ENCODE measurements around the gene L1CAM. TPM values are rescaled to one million over a fixed set of nuclear protein-coding genes. Genes with fewer than 3 reads are reported as not detected.
A peak's percentile ranks its signal among the peaks of the same experiment; 100 is the strongest.

Gene L1CAM
- total and polyA plus RNA-seq, 9 of the 15 experiments (the other 6 are each of a cell fraction or from before 2014, with no cell fraction given), result 0.09 to 0.86 (median 0.26) TPM; not detected in 3

- no peaks in the 10 kb centered on the region for H3K9me1 ChIP-seq (ENCODE audit: control insufficient read depth, insufficient read depth, low read length)
- no peak overlapping the region for H3K9ac ChIP-seq (ENCODE audit: insufficient read depth in 1 of 2, low read depth in 2 of 2, low read length in 2 of 2)
- CTCF ChIA-PET (ENCODE audit: low intra/inter-chr PET ratio), result no interaction called here
- WGBS (ENCODE audit: insufficient coverage, low coverage, missing lambda C conversion rate), result 100% methylated on average over 4 of the region's 22 CpGs
- peaks cover 5% of the 10 kb centered on the region; the same call in 1 of the 2 replicates for H4K20me1 ChIP-seq (replicated peaks; ENCODE audit: control insufficient read depth, insufficient read depth, low read length)
- no peaks in the 10 kb centered on the region for H3K79me2 ChIP-seq (ENCODE audit: control insufficient read depth, insufficient read depth, low read length)
- no peak for FAIRE-seq
- H3K36me3 ChIP-seq (ENCODE audit: control insufficient read depth, insufficient read depth, low read length), result peaks cover 18% of the 10 kb centered on the region; the same call in 2 of the 3 replicates
- POLR2A ChIA-PET, result interaction anchor here (0.6 to 1.2 kb wide), 2 partner anchors 15 to 32 kb away, joined by 3 read pairs; no protein-coding TSS in a partner anchor
- H3K9me3 ChIP-seq (replicated peaks; ENCODE audit: control insufficient read depth, insufficient read depth, low read depth, low read length), result no peaks in the 10 kb centered on the region
- no peak overlapping the region for H3K27ac ChIP-seq (ENCODE audit: extremely low read depth, low read depth, low read length)
- H3K4me1 ChIP-seq (replicated peaks in 1 of 2; ENCODE audit: control insufficient read depth in 2 of 2, insufficient read depth in 2 of 2, low read length in 2 of 2), result peaks cover 0 to 54% of the 10 kb centered on the region in 2 experiments; a peak in 3 of 5 replicates
- no peaks in the 10 kb centered on the region for H3K27me3 ChIP-seq (ENCODE audit: control insufficient read depth in 2 of 2, insufficient read depth in 2 of 2, low read length in 2 of 2)
- no peak for DNase-seq (ENCODE audit: extremely low read depth in 1 of 4, low spot score in 3 of 4)
- BruUV-seq (replicated peaks), result no TSS peak
- in situ Hi-C loops (cut with MboI) (no loop called here), intact Hi-C loops (cut with micrococcal nuclease) (no loop called here)
- no peak overlapping the region for H2AFZ ChIP-seq (ENCODE audit: low read depth, low read length)
- H3K4me2 ChIP-seq (ENCODE audit: insufficient read depth, low read length), result no peak overlapping the region
- ATAC-seq, result no peak
- H3K4me3 ChIP-seq, result no peak overlapping the region
- TF ChIP-seq HNRNPL (IDR thresholded peaks at IDR 0.05; ENCODE audit: low read depth, low read length) (peak; percentile 5; the same call in 1 of the 2 replicates), TAF9B (IDR thresholded peaks at IDR 0.05; ENCODE audit: partially characterized antibody) (no peak), TAF1 (IDR thresholded peaks at IDR 0.05; ENCODE audit: control insufficient read depth, extremely low read depth, insufficient read depth, low read length, severe bottlenecking) (no peak), NCOR1 (IDR thresholded peaks at IDR 0.05) (no peak)
- TF ChIP-seq, protein P1, sequence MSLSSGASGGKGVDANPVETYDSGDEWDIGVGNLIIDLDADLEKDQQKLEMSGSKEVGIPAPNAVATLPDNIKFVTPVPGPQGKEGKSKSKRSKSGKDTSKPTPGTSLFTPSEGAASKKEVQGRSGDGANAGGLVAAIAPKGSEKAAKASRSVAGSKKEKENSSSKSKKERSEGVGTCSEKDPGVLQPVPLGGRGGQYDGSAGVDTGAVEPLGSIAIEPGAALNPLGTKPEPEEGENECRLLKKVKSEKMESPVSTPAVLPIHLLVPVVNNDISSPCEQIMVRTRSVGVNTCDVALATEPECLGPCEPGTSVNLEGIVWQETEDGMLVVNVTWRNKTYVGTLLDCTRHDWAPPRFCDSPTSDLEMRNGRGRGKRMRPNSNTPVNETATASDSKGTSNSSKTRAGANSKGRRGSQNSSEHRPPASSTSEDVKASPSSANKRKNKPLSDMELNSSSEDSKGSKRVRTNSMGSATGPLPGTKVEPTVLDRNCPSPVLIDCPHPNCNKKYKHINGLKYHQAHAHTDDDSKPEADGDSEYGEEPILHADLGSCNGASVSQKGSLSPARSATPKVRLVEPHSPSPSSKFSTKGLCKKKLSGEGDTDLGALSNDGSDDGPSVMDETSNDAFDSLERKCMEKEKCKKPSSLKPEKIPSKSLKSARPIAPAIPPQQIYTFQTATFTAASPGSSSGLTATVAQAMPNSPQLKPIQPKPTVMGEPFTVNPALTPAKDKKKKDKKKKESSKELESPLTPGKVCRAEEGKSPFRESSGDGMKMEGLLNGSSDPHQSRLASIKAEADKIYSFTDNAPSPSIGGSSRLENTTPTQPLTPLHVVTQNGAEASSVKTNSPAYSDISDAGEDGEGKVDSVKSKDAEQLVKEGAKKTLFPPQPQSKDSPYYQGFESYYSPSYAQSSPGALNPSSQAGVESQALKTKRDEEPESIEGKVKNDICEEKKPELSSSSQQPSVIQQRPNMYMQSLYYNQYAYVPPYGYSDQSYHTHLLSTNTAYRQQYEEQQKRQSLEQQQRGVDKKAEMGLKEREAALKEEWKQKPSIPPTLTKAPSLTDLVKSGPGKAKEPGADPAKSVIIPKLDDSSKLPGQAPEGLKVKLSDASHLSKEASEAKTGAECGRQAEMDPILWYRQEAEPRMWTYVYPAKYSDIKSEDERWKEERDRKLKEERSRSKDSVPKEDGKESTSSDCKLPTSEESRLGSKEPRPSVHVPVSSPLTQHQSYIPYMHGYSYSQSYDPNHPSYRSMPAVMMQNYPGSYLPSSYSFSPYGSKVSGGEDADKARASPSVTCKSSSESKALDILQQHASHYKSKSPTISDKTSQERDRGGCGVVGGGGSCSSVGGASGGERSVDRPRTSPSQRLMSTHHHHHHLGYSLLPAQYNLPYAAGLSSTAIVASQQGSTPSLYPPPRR (CRISPR knock-in tag; IDR thresholded peaks at IDR 0.05; ENCODE audit: borderline replicate concordance), result no peak
Measured at GRCh38 chrX:153910446-153910845, 24.5 kb upstream of the L1CAM start.

All from K562 (cell line).